NCI-H774 (cell line): ENCODE data around the gene TNFRSF1A.

Experiments
- DNase-seq: peaks from one replicate; lab custom pipeline; 2025; lab: John Stamatoyannopoulos, UW

TNFRSF1A gene

DNA sequence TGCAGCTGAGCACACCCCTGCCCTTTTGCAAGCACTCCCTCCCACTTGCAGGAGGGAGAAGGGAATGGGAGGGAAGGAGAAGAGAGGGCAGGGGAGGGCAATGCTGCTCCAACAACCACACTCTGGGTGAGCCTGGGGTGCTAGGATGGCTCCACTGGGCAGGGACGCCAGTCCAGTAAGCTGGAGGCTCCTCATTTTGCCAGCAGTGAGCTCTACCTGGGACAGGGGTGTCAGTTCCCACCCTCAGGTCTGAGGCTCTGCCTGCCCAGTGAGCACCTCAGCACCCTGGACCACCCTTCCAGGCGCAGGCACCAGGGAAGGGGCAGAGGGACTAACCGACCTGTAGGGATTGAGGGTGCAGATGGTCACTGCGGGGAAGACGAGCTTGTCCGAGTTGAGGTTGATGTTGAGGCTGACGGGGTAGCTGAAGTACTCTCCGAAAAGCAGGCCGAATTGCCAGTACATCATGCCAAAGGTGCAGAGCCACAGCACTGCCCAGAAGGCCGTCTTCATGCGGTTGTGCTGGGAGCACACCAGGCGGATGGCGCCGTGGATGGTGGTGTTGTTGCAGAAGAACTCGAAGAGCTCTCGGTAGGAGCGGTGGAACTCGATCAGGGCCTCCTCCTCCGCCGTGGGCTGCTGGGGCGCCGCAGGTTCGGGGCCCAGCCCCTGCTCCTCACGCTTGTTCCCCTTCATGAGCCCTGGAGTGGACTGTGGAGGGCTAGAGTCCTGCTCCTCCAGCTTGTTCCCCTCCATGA lies 32.3 kb upstream of the TNFRSF1A start:
- DNase-seq = no peak

DNA sequence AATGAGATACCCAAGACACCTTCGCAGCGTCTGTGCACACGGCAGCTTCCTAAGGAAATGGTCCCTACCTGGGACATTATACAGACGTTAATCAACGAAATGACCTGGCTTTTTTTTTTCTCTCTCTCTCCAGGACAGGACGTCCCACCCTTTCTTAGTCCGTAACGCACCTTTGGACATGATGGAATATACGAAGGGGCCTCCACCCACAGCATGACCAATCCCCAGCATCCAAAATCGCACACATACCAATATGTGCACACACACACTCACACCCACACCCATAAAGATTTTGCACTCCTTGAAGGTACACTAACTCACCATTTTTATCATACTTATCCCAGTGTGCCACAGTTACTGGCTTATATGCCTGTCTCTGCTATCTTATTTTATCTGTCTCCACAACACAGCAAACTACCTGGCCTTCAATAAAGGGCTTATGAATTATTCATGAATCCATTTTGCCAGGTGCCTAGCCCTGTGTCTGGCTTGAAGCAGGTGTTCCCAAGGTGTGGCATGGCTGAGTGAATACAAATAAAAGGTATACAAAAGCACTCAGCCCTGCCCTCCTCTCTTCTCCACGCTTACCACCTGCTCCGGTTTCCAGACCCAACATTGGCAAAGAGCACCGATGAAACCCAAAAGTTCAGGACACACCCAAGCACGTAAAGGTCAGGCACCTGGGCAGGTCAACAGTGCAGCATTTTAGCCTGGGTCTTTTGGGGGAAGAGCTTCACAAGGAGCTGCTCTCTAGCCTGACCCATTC lies 31.3 kb upstream of the TNFRSF1A start:
- DNase-seq = peak; percentile 97

DNA sequence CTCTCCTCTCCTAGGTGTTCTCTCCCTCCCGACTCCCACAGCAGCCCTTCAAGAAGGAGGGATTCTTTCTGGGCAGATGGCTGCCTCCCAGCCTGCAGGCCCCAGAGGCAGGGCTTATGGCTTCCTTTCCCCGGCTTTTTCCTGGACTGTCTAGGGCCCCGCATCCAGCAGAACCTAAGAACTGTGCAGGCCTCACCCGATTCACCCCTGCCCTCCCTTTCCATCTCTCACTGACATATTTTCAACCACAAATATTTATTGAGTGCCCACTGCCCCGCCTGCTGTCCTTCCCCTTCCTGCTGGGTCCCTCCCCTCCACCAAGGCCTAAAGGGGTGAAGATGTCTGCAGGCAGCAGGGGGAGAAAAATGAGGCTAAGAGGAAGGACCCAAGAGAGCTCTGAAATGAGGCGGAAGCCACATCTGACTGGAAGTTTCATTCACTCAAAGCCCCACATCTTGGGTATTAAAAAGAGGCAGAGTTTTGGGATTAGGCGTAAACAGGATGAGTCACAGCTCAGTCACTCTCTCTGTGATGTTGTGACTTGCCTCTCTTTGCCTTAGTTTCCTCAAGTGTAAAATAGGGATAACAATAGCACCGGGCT lies 30.6 kb upstream of the TNFRSF1A start:
- peak; percentile 82 for DNase-seq

DNA sequence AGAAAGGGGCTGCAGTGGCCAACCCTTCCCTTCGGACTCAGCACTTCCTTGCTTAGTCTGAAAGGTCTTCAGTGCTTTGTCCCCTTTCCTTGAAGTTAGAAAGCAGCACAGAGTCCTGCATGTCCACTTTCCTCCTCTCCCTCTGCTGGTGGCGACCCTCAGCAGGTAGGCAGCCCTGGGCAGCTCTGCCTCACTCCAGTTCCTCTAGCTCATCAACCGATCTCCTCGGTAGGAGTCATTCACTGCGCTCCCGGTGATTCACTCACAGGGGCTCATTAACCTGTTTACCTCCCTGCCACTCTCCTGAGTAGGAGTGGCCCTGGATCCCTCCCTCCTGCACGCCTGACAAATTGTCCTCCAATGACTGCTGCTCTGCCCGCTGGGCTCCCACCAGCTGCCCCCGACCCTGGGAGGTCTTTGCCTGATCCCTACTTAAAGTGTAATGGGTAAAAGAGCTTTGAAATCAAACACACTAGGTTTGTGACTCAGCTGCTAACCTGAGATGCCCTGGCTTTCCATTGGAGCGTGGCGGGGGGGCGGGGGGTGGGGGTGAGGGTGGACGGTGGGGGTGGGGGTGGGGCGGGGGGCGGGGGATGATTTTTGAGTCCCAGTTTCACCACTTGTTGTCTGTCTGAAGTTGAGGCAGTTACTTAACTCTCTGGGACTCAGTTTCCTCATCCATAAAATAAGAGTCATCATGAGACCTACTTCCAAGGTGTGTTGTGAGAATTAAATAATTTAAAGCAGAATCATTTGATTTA lies 29.3 kb upstream of the TNFRSF1A start:
- peak; percentile 98 for DNase-seq

DNA sequence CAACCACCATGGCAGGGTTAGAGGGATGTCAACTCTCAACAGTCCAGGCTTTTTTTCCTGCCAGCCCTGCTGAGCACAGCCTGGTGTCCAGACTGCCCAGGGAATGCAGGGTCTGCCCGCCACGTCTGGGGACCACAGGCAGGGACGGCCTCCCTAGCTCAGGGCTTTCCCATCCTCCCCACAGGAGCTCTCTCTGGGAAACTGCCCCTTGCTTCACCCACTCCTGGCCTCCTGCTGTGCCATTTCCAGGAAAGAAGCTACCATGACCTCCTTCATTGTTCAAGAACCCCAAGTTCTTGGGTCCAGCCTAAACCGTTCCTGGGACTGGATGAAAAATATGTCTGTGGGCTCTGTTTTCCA lies 28.7 kb upstream of the TNFRSF1A start:
- no peak for DNase-seq

DNA sequence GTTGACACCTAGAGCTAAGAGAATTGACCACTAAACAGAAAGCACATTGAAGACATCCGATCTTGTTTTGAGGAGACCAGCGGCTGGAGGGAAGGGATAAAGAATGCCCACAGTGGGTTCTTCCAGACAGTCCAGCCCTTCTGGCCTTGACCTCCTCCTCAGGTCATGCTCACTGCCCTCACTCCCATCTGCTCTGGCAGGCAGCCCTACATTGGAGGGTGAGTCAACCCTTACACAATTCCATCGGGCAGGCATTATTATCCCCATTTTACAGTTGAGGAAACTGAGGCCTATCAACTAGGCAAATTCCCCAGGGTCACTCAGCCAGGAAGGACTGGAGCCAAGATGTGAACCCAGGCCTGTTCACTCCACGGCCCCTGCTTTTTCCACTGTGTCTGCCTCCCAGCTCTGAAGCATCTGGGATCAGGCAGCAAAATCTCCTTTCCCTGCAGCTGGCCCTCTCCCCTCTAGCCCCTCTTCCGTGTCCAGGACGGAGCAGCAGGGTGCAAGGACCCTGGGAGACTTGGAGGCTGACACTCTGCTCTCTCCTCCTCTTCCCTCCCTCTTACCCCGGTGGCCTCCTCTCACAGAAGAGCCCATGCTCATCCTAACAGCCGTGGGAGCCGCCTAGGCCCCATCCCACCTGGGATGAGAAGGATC lies 28.2 kb upstream of the TNFRSF1A start:
- DNase-seq = no peak

DNA sequence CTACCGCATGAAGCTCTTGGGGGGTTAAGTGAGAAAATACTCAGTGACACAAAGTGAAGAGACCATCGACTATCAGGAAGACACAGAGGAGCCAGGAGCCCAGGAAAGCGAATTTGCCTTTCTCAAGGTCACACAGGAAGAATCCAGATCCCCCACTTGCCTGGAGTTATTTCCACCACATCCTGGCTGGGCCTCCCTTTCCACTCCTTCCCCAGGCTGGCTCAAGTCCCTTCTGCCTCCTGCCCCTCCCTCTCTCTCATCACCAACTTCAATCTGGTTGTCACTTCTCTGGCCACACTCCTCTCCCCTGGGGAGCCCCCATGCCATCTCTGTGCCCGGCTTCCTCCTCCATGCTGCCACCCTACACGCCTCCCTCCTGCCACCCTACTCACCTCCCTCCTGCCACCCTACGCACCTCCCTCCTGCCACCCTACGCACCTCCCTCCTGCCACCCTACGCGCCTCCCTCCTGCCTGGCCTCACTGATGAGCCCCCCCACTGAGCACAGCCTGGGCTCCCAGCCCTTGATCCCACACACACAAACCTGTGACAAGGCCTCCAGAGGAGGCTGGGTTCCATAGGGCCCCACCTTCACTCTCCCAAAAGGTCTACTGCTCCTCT lies 27.1 kb upstream of the TNFRSF1A start:
- no peak for DNase-seq

DNA sequence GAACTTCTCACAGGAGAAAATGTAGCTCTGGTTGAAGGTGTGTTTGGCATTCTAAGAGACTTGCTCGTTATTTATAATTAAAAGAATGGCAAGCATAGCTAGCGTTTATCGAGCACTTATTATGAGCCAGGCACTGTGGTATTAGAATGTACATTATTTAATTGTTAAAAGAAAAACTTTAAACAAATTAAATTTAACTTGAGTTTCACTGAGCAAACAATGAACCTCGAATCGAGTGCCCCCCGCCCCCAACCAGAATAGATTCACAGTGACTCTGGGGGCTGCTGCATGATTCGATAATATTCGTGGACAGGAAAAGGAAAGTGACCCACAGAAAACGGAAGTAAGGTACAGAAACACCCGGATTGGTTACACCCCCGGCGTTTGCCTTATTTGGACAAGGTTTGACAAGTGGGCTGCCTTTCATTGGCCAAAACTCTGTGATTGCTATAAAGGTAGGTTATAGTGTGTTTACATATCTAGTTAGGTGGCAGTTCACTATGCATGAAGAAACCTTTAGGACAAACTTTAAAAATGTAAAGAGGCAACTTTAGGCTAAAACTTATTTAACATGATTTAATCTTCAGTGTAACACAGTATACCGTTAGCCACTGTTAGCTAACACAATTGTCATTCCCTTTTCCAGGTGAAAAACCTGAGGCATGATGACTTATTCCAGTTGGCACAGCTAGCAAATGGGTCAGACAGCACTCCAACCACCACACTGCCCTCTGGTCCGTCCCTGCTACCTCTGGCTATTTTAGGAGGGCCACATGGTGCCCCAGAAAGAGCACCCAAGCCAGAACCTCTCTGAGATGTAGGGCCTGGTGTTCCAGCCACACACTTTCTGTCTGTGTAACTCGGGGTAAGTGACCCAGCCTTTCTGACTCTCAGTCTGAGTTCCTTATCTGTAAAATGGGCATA lies 26.4 kb upstream of the TNFRSF1A start:
- no peak for DNase-seq

DNA sequence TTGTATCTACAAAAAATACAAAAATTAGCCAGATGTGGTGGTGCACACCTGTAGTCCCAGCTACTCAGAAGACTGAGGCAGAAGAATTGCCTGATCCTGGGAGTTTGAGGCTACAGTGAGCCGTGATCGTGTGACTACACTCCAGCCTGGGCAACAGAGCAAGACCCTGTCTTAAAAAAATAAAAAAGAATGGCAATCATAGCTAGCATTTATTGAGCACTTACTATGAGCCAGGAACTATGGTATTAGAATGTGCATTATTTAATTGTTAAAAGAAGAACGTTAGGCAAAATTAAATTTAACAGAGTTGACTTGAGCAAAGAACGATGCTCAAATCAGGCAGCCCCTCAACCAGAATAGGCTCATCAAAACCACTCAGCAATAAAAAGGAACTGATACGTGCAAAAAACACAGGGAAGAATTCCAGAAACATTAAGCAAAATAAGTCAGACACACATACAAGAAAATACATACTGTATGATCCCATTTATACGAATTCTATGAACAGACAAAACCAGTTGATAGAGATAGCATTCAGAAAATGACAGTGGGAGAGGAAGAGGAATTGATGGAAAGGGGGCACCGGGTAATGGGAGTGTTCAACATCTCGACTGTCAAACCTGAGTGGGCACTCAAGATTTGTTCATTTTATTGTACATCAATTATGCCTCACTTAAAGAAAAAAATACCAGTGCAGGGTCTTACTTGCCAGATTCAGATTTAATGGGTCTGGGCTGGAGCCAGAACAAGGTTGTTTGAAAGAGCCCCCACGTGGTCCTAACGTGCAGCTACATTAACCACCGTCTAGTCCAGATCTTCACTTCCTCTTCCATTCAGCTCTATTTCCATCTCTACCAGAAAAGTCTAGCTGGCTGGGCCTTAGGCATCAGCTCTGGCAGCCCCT lies 25.4 kb upstream of the TNFRSF1A start:
- no peak for DNase-seq

DNA sequence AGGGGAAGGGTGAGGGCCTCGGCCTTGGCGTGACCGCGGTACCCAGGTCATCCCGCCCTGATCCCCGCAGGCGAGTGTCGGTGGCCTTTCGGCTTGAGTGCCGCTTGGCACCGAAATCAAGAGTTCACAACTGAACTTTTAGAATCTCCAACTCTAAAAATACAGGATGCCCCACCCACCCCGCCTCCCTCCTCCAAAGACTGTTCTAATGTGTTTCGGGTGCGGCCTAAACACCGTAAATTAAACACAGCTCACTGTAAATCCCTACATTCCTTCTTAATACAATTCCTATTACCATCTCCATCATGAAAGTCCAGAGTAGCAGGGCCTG lies 22.1 kb upstream of the TNFRSF1A start:
- no peak for DNase-seq

DNA sequence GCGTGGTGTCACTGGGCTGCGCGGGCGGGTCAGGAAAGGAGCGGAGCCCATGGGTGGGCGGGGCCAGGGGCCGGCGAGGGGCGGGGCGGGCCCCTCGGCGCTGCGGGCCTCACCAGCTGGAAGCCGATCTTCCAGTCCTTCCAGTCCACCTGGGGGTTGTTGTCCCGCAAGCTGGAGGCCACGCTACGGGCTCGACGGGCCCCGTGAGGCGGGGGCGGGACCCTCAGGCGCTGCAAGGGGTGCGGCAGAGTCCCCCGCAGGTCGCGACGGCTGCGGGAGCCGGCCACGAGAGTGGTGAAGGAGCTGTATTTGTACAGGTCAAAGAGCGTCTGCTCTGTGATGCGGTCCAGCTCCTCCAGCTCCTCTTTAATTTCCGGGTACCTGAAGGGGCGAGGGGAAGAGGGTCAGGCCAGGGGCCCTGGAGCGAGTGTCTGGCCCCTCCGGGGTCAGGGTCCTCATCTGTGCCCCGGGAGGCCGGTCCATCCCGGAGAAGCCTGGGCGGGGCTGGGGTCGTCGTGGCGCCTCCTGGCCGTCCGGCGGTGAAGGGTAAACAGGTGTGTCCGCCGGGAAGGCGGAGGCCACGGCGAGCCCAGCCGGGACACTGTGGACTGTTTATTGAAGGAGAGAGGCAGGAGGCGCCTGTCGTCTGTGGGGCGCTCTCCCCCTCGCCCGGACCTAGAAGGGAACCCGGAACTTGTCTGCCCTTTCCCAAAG lies 21.6 kb upstream of the TNFRSF1A start:
- DNase-seq = peak; percentile 46

DNA sequence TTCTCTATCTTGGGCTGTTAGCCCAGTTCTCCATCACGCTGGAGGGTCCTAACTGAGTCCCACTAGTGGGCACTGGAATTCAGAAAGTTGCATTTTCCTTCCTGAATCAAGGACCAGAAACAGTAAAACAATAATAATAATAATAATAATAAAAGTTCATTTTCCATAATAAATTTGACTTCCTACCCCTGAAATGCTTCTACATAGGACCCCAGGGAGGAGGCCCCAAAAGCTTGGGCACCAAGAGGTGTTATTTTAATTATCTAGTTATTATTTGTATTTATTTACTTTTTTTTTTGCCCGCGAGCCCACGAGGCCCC lies 21.1 kb upstream of the TNFRSF1A start:
- no peak for DNase-seq

DNA sequence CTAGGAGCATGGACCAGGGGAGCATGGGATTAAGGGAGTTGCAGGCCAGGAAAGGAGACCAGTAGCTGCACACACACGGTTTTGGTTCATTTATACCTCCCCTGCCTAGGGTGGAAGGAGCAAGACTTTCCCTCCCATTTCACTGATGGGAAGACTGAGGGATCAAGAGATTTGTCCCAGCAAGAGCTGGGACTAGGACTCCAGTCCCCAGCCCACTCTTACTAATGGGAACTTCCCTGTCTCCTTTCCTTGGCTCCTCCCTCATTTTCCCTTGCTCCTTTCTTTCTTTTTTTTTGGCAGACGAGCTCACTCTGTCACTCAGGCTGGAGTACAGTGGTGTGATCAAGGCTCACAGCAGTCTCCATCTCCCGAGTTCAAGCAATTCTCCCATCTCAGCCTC lies 20.5 kb upstream of the TNFRSF1A start:
- DNase-seq = no peak

DNA sequence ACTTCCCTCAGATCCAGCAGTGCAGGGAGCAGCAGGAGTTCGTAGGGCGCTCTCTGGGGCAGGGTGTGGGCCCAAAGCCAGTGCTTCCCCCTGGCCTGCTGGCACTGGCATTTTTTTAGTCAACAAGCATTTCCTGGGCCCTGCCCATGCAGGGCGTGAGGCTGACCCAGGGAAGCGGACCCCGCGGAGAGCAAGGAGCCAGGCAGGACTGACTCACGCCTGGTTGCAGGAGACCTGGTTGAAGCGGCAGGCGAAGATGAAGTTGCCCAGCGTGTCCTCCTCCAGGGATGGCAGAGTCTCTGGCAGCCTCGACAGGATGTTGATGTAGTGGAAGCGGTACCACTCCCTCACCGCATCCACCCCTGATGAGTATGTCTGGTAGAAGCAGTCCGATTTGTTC lies 20.0 kb upstream of the TNFRSF1A start:
- DNase-seq = no peak

DNA sequence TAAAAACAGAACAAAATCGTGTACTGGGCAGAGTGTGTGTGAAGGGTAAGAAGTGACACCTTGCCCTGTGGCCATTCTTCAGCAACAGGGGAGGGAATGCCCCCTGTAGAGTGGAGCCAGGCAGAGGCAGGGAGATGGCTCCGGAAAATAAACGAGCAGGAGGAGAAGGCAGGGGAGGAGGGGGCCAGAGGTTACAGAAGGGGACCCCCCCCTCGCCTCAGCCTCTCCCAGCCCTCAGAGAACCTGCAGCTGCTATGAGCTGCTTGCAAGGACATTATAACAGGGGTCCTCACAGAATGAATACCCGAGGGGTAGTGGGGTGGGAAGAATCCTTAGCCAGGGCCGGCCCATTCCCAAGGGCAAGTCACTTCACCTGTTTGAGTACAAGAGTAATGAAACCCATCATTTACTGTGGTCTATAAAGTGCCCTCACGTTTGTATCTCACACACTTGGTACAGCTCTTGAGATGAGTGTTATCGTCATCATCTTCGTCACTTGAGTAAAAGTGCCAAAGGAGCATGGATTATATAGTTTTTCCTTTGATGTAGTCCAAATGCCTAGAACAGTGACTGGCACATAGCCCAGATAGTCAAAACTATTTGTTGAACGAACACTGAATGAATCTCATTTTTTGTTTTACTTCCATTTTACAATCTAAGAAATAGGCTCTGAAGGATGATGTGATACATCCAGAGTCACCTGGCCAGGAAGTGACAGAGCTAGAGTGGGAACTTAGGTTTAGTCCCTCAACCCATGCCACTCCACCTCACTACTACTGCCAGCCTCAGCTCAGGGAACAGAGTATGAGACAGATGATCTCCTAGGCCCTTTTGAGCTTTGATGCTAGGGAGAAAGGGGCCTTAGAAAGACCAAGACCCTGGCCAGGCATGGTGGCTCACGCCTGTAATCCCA lies 19.0 kb upstream of the TNFRSF1A start:
- no peak for DNase-seq

DNA sequence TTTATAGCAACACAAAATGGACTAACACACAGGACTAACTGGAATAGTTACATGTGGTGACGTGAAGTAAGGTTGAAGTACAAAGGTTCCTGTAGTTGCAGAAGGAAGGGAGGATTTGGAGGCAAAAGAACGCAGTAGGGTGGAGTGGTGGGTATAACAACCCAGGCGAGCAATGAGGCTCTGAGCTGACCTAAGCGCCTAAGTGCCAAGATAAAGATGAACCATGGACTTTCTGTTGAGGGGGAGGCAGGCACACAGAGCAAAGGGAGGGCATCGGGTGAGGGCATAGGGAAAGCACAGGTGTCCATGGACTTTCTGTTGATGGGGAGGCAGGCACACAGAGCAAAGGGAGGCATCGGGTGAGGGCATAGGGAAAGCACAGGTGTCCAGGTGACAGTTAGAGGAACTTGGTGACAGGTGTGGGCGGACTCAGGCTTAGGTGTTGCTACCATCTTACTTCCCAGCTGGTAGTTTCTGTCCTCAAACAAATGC lies 18.2 kb upstream of the TNFRSF1A start:
- DNase-seq = no peak

DNA sequence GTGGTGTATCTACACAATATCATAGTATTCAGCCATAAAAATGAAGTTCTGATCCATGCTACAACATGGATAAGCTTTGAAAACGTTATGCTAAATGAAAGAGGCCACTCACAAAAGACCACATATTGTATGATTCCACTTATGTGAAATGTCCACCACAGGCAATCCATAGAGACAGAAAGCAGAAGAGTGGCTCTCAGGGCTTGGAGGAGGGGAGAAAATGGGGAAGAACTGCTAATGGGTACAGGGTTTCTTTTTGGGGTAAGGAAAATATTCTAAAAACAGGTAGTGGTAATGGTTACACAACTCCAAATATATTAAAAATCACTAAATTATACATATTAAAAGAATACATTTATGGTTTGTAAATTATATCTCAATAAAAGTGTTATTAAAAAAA lies 17.0 kb upstream of the TNFRSF1A start:
- no peak for DNase-seq

DNA sequence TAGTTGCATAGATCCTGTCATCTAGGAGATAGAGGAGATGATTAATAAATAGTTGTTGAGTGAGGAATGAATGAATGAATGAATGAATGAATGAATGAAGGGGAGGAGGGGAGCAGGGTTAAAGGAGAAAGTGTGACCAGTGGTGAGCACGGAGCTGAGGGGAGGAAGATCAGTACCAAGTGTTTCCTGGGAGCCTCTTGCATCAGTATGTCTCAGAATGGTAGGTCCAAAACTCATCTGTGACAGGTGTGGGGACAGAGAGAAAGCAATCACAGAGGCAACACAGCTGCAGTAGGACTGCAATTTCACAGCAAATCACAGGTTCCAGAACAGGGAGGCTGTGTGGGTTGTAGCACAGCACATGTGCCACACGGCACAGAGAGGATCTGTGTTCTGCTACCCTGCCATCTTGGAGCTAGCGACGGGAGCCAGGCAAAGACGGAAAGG lies 14.5 kb upstream of the TNFRSF1A start:
- DNase-seq = no peak
